Astrocyte (in vitro differentiated cells and primary cell): Measurements from ENCODE around the gene CNPY3. TPM values are rescaled to one million over a fixed set of nuclear protein-coding genes. Genes with fewer than 3 reads are reported as not detected.

Experiments used
- DNase-seq: peaks from one replicate; pipeline ENCODE4 v3.0.0-alpha.2; 2010; ENCODE audit warnings: low read depth
- FAIRE-seq: peaks from 2 replicates; lab custom pipeline; 2011; peaks lifted over from hg19 to GRCh38; lab: Jason Lieb, UNC
- H2AFZ ChIP-seq: 2 replicates; pipeline ENCODE4 v1.6.0; 2012; ENCODE audit warnings: low read depth, low read length, inconsistent platforms
- H3K27ac ChIP-seq: 2 replicates; pipeline ENCODE4 v1.5.1; 2011; ENCODE audit warnings: low read depth, low read length, inconsistent platforms
- H3K27me3 ChIP-seq: 2 replicates; pipeline ENCODE4 v1.6.0; 2011; ENCODE audit warnings: low read length, inconsistent platforms; ENCODE audit not compliant: insufficient read depth
- H3K36me3 ChIP-seq: 2 replicates; pipeline ENCODE4 v1.5.1; 2011; ENCODE audit warnings: low read length, inconsistent platforms; ENCODE audit not compliant: insufficient read depth
- H3K4me1 ChIP-seq: 2 replicates; pipeline ENCODE4 v1.5.1; 2011; ENCODE audit warnings: low read length, inconsistent platforms; ENCODE audit not compliant: insufficient read depth
- H3K4me2 ChIP-seq: 2 replicates; pipeline ENCODE4 v1.6.0; 2012; ENCODE audit warnings: low read length, inconsistent platforms
- H3K4me3 ChIP-seq: 2 replicates; pipeline ENCODE4 v1.5.1; 2011; ENCODE audit warnings: low read depth, mild to moderate bottlenecking, low read length, inconsistent platforms; ENCODE audit not compliant: insufficient read depth
- H3K79me2 ChIP-seq: 2 replicates; pipeline ENCODE4 v1.6.0; 2012; ENCODE audit warnings: mild to moderate bottlenecking, low read length, inconsistent platforms; ENCODE audit not compliant: insufficient read depth
- H3K9ac ChIP-seq: 2 replicates; pipeline ENCODE4 v1.6.0; 2012; ENCODE audit warnings: mild to moderate bottlenecking, low read length, inconsistent platforms
- H3K9me3 ChIP-seq: 2 replicates; pipeline ENCODE4 v1.5.1; 2012; ENCODE audit warnings: low read depth, mild to moderate bottlenecking, low read length, inconsistent platforms; ENCODE audit not compliant: insufficient read depth
- H4K20me1 ChIP-seq: 2 replicates; pipeline ENCODE4 v1.6.0; 2012; ENCODE audit warnings: low read length, inconsistent platforms; ENCODE audit not compliant: insufficient read depth
- H3K27ac Mint-ChIP-seq: one replicate; pipeline ENCODE4 v1.8.0; 2021; ENCODE audit warnings: mild to moderate bottlenecking, mixed read lengths; ENCODE audit not compliant: unreplicated experiment
- H3K27me3 Mint-ChIP-seq: one replicate; pipeline ENCODE4 v1.8.0; 2021; ENCODE audit warnings: low read depth, mixed read lengths; ENCODE audit not compliant: unreplicated experiment
- H3K36me3 Mint-ChIP-seq: one replicate; pipeline ENCODE4 v1.8.0; 2021; ENCODE audit warnings: low read depth, mixed read lengths; ENCODE audit not compliant: unreplicated experiment
- H3K4me1 Mint-ChIP-seq: one replicate; pipeline ENCODE4 v1.8.0; 2021; ENCODE audit warnings: low read depth, mixed read lengths; ENCODE audit not compliant: unreplicated experiment
- H3K4me3 Mint-ChIP-seq: one replicate; pipeline ENCODE4 v1.8.0; 2021; ENCODE audit warnings: mild to moderate bottlenecking, moderate library complexity, mixed read lengths; ENCODE audit not compliant: unreplicated experiment
- H3K9me3 Mint-ChIP-seq: one replicate; pipeline ENCODE4 v1.8.0; 2021; ENCODE audit warnings: mild to moderate bottlenecking, mixed read lengths; ENCODE audit not compliant: unreplicated experiment
- CTCF ChIP-seq: IDR thresholded peaks from 2 replicates; pipeline ENCODE4 v1.5.1; 2011; ENCODE audit warnings: low read depth, mild to moderate bottlenecking, inconsistent platforms, low read length, moderate library complexity; ENCODE audit not compliant: insufficient read depth
- EZH2 ChIP-seq: IDR thresholded peaks from 2 replicates; pipeline ENCODE4 v1.6.1; 2012; ENCODE audit warnings: mild to moderate bottlenecking, low read length, inconsistent platforms; ENCODE audit not compliant: insufficient read depth
- total RNA-seq: library from RNA; stranded (reverse); gene quantifications from 2 replicates; pipeline ENCODE4 v1.2.1, GENCODE V29; 2021

Gene CNPY3
- total RNA-seq, 1 donor from 2014 or later = 37.4 TPM

- no peaks in the 10 kb centered on the region for H3K9me3 ChIP-seq
- peak within 1 kb of the TSS; percentile 86 for H3K9ac ChIP-seq
- no peaks in the 10 kb centered on the region for H3K27me3 Mint-ChIP-seq
- H3K4me2 ChIP-seq = peak within 1 kb of the TSS; percentile 97
- H3K27ac Mint-ChIP-seq = no peak within 1 kb of the TSS
- peak within 1 kb of the TSS; percentile 73 for H3K4me3 ChIP-seq
- peak; percentile 97 for DNase-seq
- no peaks in the 10 kb centered on the region for H3K27me3 ChIP-seq
- H3K4me3 Mint-ChIP-seq = peak within 1 kb of the TSS; percentile 88
- peaks cover 27% of the 10 kb centered on the region for H3K4me1 ChIP-seq
- H2AFZ ChIP-seq = peak within 1 kb of the TSS; percentile 76
- H3K9me3 Mint-ChIP-seq = no peaks in the 10 kb centered on the region
- H4K20me1 ChIP-seq = peaks cover 42% of the 10 kb centered on the region
- peaks cover 43% of the 10 kb centered on the region for H3K79me2 ChIP-seq
- no peaks in the 10 kb centered on the region for H3K36me3 ChIP-seq
- TF ChIP-seq CTCF (no peak), EZH2 (no peak)
- peak within 1 kb of the TSS; percentile 52 for H3K27ac ChIP-seq
- H3K36me3 Mint-ChIP-seq = peaks cover 6% of the 10 kb centered on the region
- H3K4me1 Mint-ChIP-seq = peaks cover 31% of the 10 kb centered on the region
- FAIRE-seq = no peak
Observed at GRCh38 chr6:42984001-42984923, 55.0 kb downstream of the CNPY3 start, which contains the start of gene PPP2R5D. Gene PPP2R5D, plus strand, starts transcription at chr6:42984570. Its CDS starts 108 bp downstream, at chr6:42984678.

GRCh38 chr6:42984924-42985475 lies 55.7 kb downstream of the CNPY3 start:
- Histone ChIP-seq H3K4me3 (peak overlapping the region; percentile 73), H4K20me1 (peaks cover 47% of the 10 kb centered on the region), H3K27ac (peak overlapping the region; percentile 52), H3K9ac (peak overlapping the region; percentile 86), H3K4me1 (peaks cover 22% of the 10 kb centered on the region), H2AFZ (peak overlapping the region; percentile 76), H3K27me3 (no peaks in the 10 kb centered on the region), H3K9me3 (no peaks in the 10 kb centered on the region), H3K4me2 (peak overlapping the region; percentile 97), H3K79me2 (peaks cover 41% of the 10 kb centered on the region), H3K36me3 (peaks cover 3% of the 10 kb centered on the region)
- DNase-seq = no peak
- Mint-ChIP-seq H3K4me3 (peak overlapping the region; percentile 88), H3K9me3 (no peaks in the 10 kb centered on the region), H3K4me1 (peaks cover 24% of the 10 kb centered on the region), H3K36me3 (peaks cover 10% of the 10 kb centered on the region), H3K27ac (no peak overlapping the region), H3K27me3 (no peaks in the 10 kb centered on the region)
- no peak for TF ChIP-seq EZH2
- TF ChIP-seq CTCF = no peak
- FAIRE-seq = no peak
